NCI-H2196 treated with DMSO at 0.1 percent for 48 hours (cell line): ENCODE results near the gene BTG4.

ENCODE experiments used
- DNase-seq: peaks from one replicate; lab custom pipeline; 2025; ENCODE audit not compliant: unreplicated experiment; lab: John Stamatoyannopoulos, UW

The BTG4 gene

DNA sequence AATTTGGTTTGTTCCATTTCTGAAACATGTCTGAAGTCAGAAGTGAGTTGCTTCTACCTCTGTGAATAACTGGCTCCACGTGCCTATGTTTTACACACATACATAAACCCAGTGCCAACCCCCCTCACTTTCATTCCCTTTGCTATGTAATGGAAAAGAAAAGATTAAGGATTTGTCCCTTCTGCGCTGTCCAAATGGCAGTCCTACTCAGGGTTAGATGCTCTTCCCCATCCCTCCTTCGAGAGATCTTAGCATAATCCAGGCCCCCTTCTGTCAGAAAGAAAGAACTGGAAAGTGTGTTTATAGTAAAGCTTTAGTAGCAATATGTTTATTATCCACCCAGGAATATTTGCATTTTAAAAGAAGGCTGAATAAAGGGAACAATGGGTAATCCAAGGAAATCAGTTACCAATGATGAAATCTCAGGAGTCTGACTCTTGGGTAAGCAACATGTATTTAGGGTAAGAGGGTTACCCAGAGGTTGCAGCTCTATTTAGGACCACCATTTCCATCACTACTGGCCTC lies 25.2 kb upstream of the BTG4 start:
- DNase-seq = no peak

GRCh38 chr11:111535281-111535680 lies 23.1 kb upstream of the BTG4 start:
- no peak for DNase-seq

GRCh38 chr11:111532365-111532709 lies 20.2 kb upstream of the BTG4 start:
- no peak for DNase-seq

DNA sequence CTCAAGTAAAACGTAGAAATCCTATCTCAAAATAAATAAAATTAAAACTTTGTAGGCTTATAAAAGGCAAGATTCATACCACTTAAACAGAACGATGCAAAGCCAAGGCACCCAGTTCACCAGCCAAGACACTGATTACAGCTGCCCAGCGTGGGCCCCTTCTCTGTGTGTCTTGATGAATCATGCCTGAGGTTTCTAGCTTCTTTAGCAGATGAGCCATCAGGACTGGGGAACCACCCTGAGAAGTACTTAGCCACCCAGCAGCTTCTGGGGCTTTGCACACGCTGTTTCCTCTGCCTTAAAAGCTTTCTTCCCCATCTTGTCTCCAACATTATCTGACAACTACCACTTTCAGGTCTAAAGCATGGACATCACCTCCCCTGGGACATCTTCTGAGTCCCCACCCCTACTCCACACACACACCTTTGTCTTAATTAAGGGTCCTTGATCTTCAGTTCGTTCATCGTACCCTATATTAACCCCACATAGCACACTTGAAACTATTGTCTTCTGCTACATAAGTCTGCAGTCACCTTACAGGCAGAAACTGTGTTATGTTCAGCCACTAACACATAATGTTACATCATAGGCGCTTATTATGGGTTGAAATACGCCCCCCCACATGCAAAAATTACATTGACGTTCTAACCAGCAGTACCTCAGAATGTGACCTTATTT lies 19.6 kb upstream of the BTG4 start:
- DNase-seq = no peak

DNA sequence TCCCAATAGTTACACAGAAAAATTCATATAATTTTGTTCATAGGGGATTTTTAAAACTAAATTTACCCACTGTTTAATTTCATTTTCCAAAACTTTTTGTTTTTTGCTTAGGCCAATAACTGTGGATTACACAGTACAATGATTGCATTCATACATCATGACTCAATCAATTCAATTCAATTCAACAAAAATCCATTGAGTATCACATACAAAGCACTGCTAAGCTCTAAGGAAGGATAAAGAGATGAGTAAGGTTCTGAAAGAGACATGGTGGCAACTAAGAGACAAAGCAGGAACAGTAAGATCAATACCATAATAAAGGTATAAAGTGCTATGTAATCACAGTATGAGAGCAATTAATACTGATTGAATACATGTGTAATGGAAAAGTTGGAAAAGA lies 18.9 kb upstream of the BTG4 start:
- DNase-seq = no peak

- DNase-seq = no peak
Observed at GRCh38 chr11:111530091-111530490, 17.9 kb upstream of the BTG4 start.

- no peak for DNase-seq
Observed at GRCh38 chr11:111528557-111528956, 16.4 kb upstream of the BTG4 start.

DNA sequence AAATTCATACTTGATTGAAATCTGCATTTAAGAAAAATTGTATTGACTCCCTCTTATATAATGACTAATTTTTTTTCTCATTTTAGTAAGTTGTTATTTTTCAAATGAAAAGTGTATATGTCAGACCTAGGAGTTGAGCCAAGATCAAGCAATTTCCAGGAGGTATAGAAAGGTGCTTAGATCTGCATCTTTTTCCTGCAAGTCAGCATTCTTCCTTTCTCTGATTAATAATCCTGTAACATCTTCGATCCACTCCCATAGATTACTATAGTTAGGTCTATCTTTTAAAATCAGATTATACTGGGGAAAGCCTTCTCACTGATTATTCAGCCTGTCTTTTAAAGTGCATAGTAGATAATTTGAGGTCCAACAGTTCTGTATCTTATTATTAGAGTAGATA lies 15.1 kb upstream of the BTG4 start:
- no peak for DNase-seq

GRCh38 chr11:111526501-111526900 lies 14.3 kb upstream of the BTG4 start:
- DNase-seq = no peak

- DNase-seq = no peak
Observed at GRCh38 chr11:111525456-111525855, 13.3 kb upstream of the BTG4 start.

DNA sequence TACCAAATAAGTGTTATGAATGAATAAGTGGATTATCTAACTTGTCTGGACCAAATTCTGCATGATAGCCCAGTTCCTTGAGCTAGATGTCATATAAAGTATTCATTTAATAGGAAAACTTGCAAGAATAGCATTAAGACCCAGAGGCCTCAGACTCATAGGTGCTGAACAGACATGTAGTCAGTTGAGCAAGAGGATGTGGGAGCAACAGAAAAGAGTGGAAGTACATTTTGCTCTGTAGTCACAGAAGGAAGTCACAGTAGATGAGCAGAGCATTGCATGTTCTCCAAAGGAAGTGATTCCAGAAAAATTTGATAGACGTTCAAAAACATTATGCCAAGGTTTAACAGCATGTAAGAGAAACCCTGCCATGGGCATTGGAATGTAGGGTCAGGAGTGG lies 11.9 kb upstream of the BTG4 start:
- DNase-seq = no peak

- DNase-seq = no peak
Observed at GRCh38 chr11:111523343-111523742, 11.2 kb upstream of the BTG4 start.

DNA sequence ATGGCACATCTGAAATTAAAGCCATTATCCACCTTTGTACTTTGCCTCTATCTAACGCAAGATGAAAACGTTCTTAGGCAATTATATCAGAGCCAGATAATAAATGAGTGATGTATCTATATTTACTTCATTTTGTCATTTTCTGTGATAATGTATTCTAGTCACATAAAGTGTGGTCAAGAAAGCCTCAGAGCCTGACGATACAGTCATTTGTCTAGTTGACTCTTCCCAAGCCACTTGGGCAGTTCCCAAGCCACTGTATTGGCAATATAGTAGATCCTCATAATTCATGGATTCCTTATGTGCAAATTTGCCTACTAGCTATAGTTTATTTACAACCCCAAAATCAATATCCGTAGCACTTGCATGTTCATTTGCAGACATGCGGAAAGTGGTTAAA lies 10.2 kb upstream of the BTG4 start:
- no peak for DNase-seq

GRCh38 chr11:111521135-111521534 lies 8.9 kb upstream of the BTG4 start:
- DNase-seq = no peak

GRCh38 chr11:111520560-111520959 lies 8.4 kb upstream of the BTG4 start:
- no peak for DNase-seq

DNA sequence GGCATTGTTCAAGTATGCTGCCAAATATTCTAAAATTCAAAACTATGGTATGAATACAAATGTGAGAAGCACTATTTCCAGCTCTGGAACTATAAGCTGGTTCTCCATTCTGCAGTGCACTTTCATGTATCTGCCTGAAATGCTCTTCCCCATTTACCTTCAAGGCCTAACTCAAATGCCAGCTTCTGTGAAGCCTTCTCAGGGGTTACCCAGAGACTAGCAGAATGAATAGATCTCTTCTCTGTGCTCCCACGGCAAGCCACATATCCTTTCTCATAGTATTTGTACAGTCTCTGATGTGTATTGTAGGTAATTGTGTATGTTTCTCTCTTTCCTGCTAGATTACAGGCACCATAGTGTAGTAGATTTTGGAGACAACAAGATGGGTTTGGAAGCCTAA lies 6.5 kb upstream of the BTG4 start:
- no peak for DNase-seq

DNA sequence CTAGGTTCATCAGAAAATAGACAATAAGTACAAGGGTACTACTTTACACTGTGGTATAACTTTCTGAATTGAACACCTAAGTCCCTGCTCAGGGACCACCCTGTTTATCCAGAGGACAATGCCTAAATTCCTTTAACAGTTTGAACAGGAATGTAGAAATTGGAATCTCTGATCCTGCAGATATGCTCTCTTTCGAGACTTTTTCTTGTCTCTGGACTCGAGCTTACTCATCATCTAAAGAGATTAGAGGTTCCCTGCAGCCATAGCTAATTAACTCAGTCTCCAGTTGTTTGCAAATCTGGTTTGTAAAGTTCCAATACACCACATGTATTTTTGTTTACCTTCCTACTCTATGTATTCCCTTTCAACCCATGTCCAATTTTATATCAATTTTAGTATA lies 3.4 kb upstream of the BTG4 start:
- DNase-seq = no peak

DNA sequence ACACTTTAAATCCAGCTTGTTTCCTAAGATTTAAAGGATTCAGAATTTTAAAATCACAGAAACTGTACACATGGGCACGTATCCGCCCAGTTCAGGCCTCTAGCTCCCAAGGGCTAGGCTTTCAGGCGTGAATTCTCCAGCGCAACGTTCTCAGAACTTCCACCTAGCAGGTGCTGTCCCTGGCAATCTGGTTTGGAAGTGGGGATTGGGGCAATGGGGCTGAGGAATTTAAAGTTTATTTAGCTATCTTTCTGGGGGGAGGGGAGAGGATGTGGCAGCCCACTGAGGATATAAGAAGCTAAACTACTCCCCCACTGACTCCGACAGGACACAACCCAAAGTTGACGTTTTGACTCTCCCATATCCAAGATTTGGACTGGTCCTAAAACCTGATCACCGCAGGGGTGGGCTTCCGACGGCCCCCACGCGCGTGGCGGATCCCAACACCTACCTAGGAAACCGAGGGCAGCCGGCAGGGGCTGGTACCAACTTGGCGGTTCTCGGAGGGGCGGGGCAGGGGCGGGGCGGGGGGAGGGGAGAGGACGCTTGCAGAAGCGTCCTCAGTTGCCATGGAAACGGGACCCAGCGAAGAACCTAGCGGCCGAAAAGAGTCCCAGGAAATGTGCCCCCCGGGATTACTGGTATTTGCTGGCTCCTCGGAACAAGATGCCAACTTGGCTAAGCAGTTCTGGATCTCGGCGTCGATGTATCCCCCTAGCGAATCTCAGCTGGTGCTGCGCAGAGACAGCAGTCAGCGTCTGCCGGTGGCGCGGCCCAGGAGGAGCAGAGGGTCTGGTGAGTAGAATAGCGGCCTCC lies 2.2 kb upstream of the BTG4 start, which contains the start of gene HOATZ:
Gene HOATZ, plus strand, starts transcription at position 563 of the 816 bp plus-strand sequence. Its CDS starts 7 bp downstream, at position 570.
- no peak for DNase-seq

DNA sequence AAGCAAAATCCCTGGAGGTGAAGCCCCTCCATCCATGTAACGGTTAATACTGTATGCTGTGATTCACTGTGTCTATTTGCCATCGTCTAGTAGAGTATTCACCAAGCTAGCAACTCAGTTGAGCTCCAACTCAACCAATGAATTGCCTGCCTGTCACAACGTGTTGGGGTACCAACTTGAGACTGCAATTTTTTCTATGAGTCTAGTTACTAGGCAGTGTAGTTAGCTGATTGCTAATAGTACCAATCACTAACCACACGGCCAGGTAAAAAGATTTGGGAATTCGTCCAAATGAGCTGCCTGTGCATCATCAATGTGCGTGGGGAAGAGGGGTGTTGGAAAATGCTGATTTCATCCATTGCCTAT lies 1.0 kb upstream of the BTG4 start:
- no peak for DNase-seq

GRCh38 chr11:111510311-111510710 lies 1.9 kb downstream of the BTG4 start:
- no peak for DNase-seq

DNA sequence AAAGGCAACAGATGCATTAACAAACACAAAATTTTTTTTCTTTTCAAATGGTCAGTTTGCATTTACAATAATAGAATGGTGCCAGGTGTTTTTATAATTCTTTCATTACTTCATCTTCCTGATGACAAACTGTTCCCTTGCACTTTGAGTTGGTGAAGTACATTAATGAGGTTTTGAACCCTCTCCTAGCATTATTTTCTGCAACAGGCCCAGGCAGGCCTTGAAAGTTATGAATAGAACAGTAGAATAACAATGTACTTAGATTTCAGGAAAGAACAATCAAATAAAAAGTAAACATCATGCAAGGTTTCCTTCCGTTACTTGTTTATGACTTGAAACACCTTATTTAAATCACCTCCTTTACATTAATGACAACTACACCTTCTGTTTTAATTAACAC lies 9.6 kb downstream of the BTG4 start:
- no peak for DNase-seq

GRCh38 chr11:111500481-111500880 lies 11.7 kb downstream of the BTG4 start:
- DNase-seq = no peak

DNA sequence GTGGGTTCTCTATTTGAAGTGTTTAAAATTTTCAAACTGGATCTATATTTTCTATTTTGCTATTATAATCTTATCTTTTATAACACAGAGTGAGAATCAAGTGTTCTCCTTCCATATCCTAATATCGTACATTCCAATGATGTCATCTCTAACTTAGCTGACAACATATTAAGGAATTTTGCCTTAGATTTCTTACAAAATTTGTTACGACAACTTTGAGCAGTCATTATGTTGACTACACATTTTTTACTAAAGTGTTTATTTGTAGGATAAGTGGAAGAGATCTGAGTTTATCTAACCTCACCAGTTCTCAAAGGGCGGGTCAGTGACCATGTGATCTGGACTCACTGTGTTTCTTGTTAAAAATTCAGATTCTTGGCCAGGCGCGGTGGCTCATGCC lies 12.7 kb downstream of the BTG4 start:
- no peak for DNase-seq
